Gastroesophageal sphincter (tissue), 4 donors: ENCODE data around the gene BCL11A. TPM values are rescaled to one million over a fixed set of nuclear protein-coding genes. Genes with fewer than 3 reads are reported as not detected.

Experiments used
- ATAC-seq: fragments of 150-250 bp; one replicate; pipeline ENCODE4 v1.9.1; 2016; ENCODE audit warnings: mild to moderate bottlenecking, moderate library complexity
- H3K27ac ChIP-seq, 4 donors: fragments of 200-600 bp; sonication (generic) in 3 of 4; 1 replicate in 3 of 4; 2 replicates in 1 of 4; pipeline ENCODE4 v1.5.1; 2016 to 2019
- H3K27me3 ChIP-seq: fragments of 200-600 bp; sonication (generic); one replicate; pipeline ENCODE4 v1.5.1; 2019
- H3K36me3 ChIP-seq, 2 donors: fragments of 200-600 bp; sonication (generic); one replicate each; pipeline ENCODE4 v1.5.1; 2019; ENCODE audit warnings: control low read depth in 1 of 2
- H3K4me1 ChIP-seq, 3 donors: fragments of 200-600 bp; sonication (generic); 1 replicate in 2 of 3; 2 replicates in 1 of 3; pipeline ENCODE4 v1.5.1; 2016 to 2019; ENCODE audit warnings: control low read depth in 2 of 3
- H3K4me3 ChIP-seq, 2 donors: fragments of 200-600 bp; sonication (generic); one replicate each; pipeline ENCODE4 v1.5.1; 2019; ENCODE audit warnings: mild to moderate bottlenecking in 1 of 2, moderate library complexity in 1 of 2
- H3K9me3 ChIP-seq, 3 donors: fragments of 200-600 bp; sonication (generic); one replicate each; pipeline ENCODE4 v1.5.1; 2017 to 2019; ENCODE audit warnings: control low read depth in 2 of 3
- CTCF ChIP-seq, 4 experiments: fragments of 200-600 bp in 2 of 4; fragments of 450-650 bp in 2 of 4; sonication (generic) in 1 of 4; IDR thresholded peaks; one replicate each; pipeline ENCODE4 v1.5.1; 2017 to 2019; ENCODE audit warnings: antibody characterized with exemption in 4 of 4, mild to moderate bottlenecking in 2 of 4, moderate library complexity in 2 of 4
- EP300 ChIP-seq: sonication (generic); formaldehyde crosslinking; IDR thresholded peaks from one replicate; pipeline ENCODE4 v1.6.1; 2017; ENCODE audit warnings: antibody characterized with exemption, mild to moderate bottlenecking
- POLR2A ChIP-seq, 2 donors: fragments of 450-650 bp; IDR thresholded peaks; one replicate each; pipeline ENCODE4 v1.6.1; 2017; ENCODE audit warnings: antibody characterized with exemption in 2 of 2, mild to moderate bottlenecking in 2 of 2, moderate library complexity in 1 of 2
- POLR2AphosphoS5 ChIP-seq: sonication (generic); formaldehyde crosslinking; IDR thresholded peaks from one replicate; pipeline ENCODE4 v1.6.1; 2017; ENCODE audit warnings: antibody characterized with exemption
- WGBS, 2 donors: methylation state at CpG; one replicate each; pipeline ENCODE4 v1.1.5; 2018; ENCODE audit warnings: low coverage in 1 of 2; 5-methylcytosine and 5-hydroxymethylcytosine counted together
- total RNA-seq, 4 donors: library from RNA; depleted of rRNA; stranded (reverse); fragments of >200 nt; gene quantifications; one replicate each; pipeline ENCODE4 v1.1.0, GENCODE V29; 2016

Gene BCL11A
- total RNA-seq, 4 donors from 2014 or later, result 3.6 to 10.6 (median 8.1) TPM

GRCh38 chr2:60521626-60522025 lies 31.8 kb downstream of the BCL11A start:
- H3K27ac ChIP-seq, result no peak overlapping the region
- ATAC-seq, result no peak
- no peaks in the 10 kb centered on the region for H3K36me3 ChIP-seq
- H3K4me3 ChIP-seq, result no peak overlapping the region
- TF ChIP-seq EP300 (no peak), CTCF (IDR thresholded peaks at IDR 0.05) (no peak), POLR2AphosphoS5 (no peak), POLR2A (IDR thresholded peaks at IDR 0.05) (no peak)
- H3K4me1 ChIP-seq, result peaks cover 0 to 15% (median 0%) of the 10 kb centered on the region in 3 donors
- H3K27me3 ChIP-seq, result no peaks in the 10 kb centered on the region
- 81 to 100% methylated on average over 2 to 3 of the region's 5 CpGs for WGBS, 2 donors
- no peaks in the 10 kb centered on the region for H3K9me3 ChIP-seq

DNA sequence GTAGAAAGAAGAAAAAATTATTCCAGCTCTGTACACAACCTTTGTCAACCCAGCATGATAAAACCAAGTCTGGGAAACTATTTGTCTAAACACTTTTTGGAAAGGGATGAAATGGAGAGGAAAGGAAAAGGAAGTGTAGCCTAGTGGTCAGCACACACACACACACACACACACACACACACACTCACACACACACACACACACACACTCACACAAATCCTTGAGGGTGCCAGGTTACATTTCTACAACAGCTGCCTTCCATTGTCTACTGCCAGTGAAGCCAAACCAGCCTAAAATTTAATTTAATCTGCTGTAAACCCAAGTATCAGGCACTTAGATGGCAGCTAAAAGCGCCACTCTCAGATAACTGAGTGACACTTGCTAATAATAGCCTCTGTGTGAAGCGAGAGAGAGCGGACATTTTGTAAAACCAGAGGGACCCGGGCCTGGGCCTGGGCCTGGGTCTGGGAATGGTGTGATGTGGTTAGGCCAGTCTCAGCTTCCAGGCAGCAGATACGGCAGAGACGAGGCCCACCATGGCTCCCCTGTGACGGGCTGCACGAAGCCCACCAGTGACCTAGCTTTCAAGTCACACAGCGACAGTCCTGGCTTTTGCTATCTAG lies 32.4 kb downstream of the BCL11A start:
- Histone ChIP-seq H3K9me3 (no peaks in the 10 kb centered on the region), H3K27me3 (no peaks in the 10 kb centered on the region), H3K4me1 (peaks cover 0 to 15% (median 0%) of the 10 kb centered on the region in 3 donors), H3K27ac (no peak overlapping the region), H3K36me3 (no peaks in the 10 kb centered on the region), H3K4me3 (no peak overlapping the region)
- WGBS, 2 donors, result 80 to 100% methylated on average over 2 to 4 of the region's 9 CpGs
- no peak for TF ChIP-seq POLR2AphosphoS5
- no peak for TF ChIP-seq CTCF (IDR thresholded peaks at IDR 0.05)
- no peak for TF ChIP-seq POLR2A (IDR thresholded peaks at IDR 0.05)
- ATAC-seq, result no peak

- ATAC-seq, result no peak
- H3K9me3 ChIP-seq, result no peaks in the 10 kb centered on the region
- H3K27ac ChIP-seq, result no peak overlapping the region
- 68 to 76% methylated on average over 5 to 6 of the region's 8 CpGs for whole genome bisulfite sequencing, 2 donors
- no peak overlapping the region for H3K4me3 ChIP-seq
- H3K27me3 ChIP-seq, result no peaks in the 10 kb centered on the region
- H3K36me3 ChIP-seq, result no peaks in the 10 kb centered on the region
- peaks cover 0 to 15% (median 0%) of the 10 kb centered on the region in 3 donors for H3K4me1 ChIP-seq
- TF ChIP-seq POLR2A (IDR thresholded peaks at IDR 0.05), result no peak
- no peak for TF ChIP-seq POLR2AphosphoS5
- no peak for TF ChIP-seq EP300
- no peak for TF ChIP-seq CTCF (IDR thresholded peaks at IDR 0.05)
These were observed 33.1 kb downstream of the BCL11A start for GRCh38 chr2:60520151-60520876.

DNA sequence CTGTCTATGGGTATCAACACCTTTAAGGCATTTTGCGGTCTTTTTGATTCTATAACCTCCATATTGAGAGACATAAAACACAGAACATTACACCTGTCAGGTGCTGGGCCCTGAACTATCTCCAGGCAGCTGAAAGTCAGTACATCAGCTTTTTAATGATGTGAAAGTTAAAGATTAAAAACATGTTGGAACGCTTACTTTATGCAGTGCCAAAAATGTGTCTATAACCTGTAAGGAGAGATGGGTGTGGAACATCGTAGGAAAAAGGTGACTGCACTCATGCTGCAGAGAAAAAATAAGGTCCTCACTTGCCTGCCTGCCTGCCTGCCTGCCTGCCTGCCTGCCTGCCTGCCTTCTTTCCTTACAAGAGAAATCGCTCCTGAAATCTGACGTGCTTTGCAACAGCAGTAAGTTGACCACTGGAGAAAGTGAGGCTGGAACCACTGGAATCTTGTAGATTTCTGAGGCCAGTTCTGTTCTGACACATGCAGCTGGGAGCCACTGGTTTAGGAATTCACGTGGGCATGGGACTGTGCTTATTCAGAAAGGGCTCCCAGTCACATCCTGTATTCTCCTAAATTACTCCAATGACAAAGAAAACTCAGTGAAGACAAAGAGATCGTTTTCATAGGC lies 34.1 kb downstream of the BCL11A start:
- H3K9me3 ChIP-seq, result no peaks in the 10 kb centered on the region
- H3K4me1 ChIP-seq, result peaks cover 0 to 15% (median 0%) of the 10 kb centered on the region in 3 donors
- H3K36me3 ChIP-seq, result no peaks in the 10 kb centered on the region
- WGBS, 2 donors, result 61 to 86% methylated on average over 7 of the region's 7 CpGs
- H3K27me3 ChIP-seq, result no peaks in the 10 kb centered on the region
- no peak for TF ChIP-seq CTCF (IDR thresholded peaks at IDR 0.05)
- TF ChIP-seq EP300, result no peak
- TF ChIP-seq POLR2AphosphoS5, result no peak
- no peak for TF ChIP-seq POLR2A (IDR thresholded peaks at IDR 0.05)
- ATAC-seq, result no peak
- H3K4me3 ChIP-seq, result no peak overlapping the region
- H3K27ac ChIP-seq, result no peak overlapping the region
